ENCODE measurements around the gene PIEZO2. TPM values are rescaled to one million over a fixed set of nuclear protein-coding genes. Genes with fewer than 3 reads are reported as not detected.

The PIEZO2 gene
- total RNA-seq, 3 donors from 2014 or later (not counting 1 experiment from before 2014, with no cell fraction given), result not detected

DNA sequence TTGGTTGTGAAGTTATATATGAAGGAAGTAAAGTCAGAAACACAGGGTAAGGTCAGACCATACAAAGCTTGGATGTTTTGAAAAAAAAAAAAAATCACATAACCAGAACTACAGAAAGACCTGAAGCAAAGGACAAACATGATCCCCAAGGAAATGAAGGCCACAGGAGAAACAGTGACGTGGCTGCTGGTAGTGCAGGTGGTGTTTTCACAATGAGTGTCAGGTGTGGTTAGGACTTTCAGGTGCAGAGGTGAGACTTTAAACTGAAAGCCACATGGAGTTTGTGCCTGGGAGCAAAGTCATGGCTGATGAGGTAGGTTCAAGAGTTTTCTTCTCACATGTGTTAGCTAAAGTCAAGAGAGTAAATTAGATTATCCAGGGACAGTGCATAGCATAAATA, 270.7 kb downstream of the PIEZO2 start:
- no peak overlapping the region for H3K27ac ChIP-seq (ENCODE audit: low read length)
- no peaks in the 10 kb centered on the region for H3K9me3 ChIP-seq (ENCODE audit: control insufficient read depth, insufficient read depth, low read length)
- 52% methylated on average over 1 of the region's 1 CpG for WGBS (ENCODE audit: insufficient coverage)
- no peaks in the 10 kb centered on the region for H3K36me3 Mint-ChIP-seq
- H3K4me1 Mint-ChIP-seq, result no peaks in the 10 kb centered on the region
- H3K27me3 ChIP-seq (ENCODE audit: control insufficient read depth, insufficient read depth, low read length), result no peaks in the 10 kb centered on the region
- no peaks in the 10 kb centered on the region for H3K27me3 Mint-ChIP-seq (ENCODE audit: low read depth in 2 of 2)
- TF ChIP-seq, protein P1, sequence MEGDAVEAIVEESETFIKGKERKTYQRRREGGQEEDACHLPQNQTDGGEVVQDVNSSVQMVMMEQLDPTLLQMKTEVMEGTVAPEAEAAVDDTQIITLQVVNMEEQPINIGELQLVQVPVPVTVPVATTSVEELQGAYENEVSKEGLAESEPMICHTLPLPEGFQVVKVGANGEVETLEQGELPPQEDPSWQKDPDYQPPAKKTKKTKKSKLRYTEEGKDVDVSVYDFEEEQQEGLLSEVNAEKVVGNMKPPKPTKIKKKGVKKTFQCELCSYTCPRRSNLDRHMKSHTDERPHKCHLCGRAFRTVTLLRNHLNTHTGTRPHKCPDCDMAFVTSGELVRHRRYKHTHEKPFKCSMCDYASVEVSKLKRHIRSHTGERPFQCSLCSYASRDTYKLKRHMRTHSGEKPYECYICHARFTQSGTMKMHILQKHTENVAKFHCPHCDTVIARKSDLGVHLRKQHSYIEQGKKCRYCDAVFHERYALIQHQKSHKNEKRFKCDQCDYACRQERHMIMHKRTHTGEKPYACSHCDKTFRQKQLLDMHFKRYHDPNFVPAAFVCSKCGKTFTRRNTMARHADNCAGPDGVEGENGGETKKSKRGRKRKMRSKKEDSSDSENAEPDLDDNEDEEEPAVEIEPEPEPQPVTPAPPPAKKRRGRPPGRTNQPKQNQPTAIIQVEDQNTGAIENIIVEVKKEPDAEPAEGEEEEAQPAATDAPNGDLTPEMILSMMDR (IDR thresholded peaks at IDR 0.05), result no peak
- peaks cover 0 to 3% of the 10 kb centered on the region in 2 donors for H3K9me3 Mint-ChIP-seq
- intact Hi-C loops (cut with micrococcal nuclease), result no loop called here
- DNase-seq (no peak), ATAC-seq (no peak)
- no peaks in the 10 kb centered on the region for H3K4me1 ChIP-seq (ENCODE audit: control insufficient read depth, insufficient read depth, low read length)
- H3K4me3 ChIP-seq (ENCODE audit: low read length), result no peak overlapping the region
- no peak overlapping the region for H3K27ac Mint-ChIP-seq
- H3K4me3 Mint-ChIP-seq, result no peak overlapping the region
- no peaks in the 10 kb centered on the region for H3K36me3 ChIP-seq (ENCODE audit: control insufficient read depth, insufficient read depth, low read length)

DNA sequence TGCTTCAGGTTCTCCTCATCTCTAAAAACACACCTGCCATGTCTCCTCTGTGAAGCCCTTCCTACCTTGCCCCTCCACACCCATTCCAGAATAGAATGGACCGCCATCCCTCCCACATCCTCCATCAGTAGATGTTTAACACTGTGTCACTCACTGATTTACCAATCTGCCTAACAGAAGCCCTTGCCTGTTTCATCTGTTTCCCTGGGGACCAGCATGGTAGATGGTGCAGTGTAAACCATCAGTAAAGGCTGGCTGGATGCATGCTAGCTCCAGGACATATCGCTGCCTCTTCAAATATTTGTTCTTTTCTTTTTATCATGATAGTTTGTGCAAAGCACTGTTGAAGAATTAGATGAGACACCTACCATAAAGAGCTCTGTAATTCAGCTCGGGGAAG, 271.4 kb downstream of the PIEZO2 start:
- no peaks in the 10 kb centered on the region for H3K4me1 ChIP-seq (ENCODE audit: control insufficient read depth, insufficient read depth, low read length)
- Mint-ChIP-seq H3K9me3 (peaks cover 0 to 3% of the 10 kb centered on the region in 2 donors), H3K36me3 (no peaks in the 10 kb centered on the region), H3K4me1 (no peaks in the 10 kb centered on the region), H3K4me3 (no peak overlapping the region), H3K27ac (no peak overlapping the region), H3K27me3 (ENCODE audit: low read depth in 2 of 2) (no peaks in the 10 kb centered on the region)
- DNase-seq (no peak), ATAC-seq (no peak)
- no peak overlapping the region for H3K4me3 ChIP-seq (ENCODE audit: low read length)
- TF ChIP-seq, protein P1 (IDR thresholded peaks at IDR 0.05), result no peak
- H3K36me3 ChIP-seq (ENCODE audit: control insufficient read depth, insufficient read depth, low read length), result no peaks in the 10 kb centered on the region
- intact Hi-C loops (cut with micrococcal nuclease), result no loop called here
- H3K27ac ChIP-seq (ENCODE audit: low read length), result no peak overlapping the region
- H3K27me3 ChIP-seq (ENCODE audit: control insufficient read depth, insufficient read depth, low read length), result no peaks in the 10 kb centered on the region
- 73% methylated on average over 1 of the region's 3 CpGs for WGBS (ENCODE audit: insufficient coverage)
- H3K9me3 ChIP-seq (ENCODE audit: control insufficient read depth, insufficient read depth, low read length), result no peaks in the 10 kb centered on the region

DNA sequence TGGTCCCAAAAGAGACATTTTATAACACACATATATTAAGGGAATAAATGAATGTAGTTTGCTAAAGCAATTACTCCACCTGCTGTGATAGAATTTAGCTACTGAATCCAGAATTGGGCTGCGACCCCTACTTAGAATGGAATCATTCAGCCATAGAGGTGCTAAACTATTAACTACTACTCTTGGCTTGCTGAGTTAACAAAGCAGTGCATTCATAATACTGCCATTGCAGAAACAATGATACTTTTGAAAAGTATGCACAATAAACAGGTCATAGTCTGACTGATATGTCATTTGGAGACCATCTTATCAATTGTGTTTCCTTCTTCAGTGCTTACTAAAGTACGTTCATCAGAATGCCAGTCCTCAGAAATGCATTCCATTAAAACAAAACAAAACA, 273.6 kb downstream of the PIEZO2 start:
- no peak overlapping the region for H3K27ac Mint-ChIP-seq
- H3K36me3 Mint-ChIP-seq, result no peaks in the 10 kb centered on the region
- no peaks in the 10 kb centered on the region for H3K4me1 ChIP-seq (ENCODE audit: control insufficient read depth, insufficient read depth, low read length)
- ATAC-seq (no peak), DNase-seq (no peak)
- no peaks in the 10 kb centered on the region for H3K36me3 ChIP-seq (ENCODE audit: control insufficient read depth, insufficient read depth, low read length)
- no peaks in the 10 kb centered on the region for H3K9me3 ChIP-seq (ENCODE audit: control insufficient read depth, insufficient read depth, low read length)
- H3K4me3 ChIP-seq (ENCODE audit: low read length), result no peak overlapping the region
- H3K4me1 Mint-ChIP-seq, result no peaks in the 10 kb centered on the region
- 96% methylated on average over 2 of the region's 2 CpGs for WGBS (ENCODE audit: insufficient coverage)
- no peaks in the 10 kb centered on the region for H3K27me3 ChIP-seq (ENCODE audit: control insufficient read depth, insufficient read depth, low read length)
- no peak overlapping the region for H3K27ac ChIP-seq (ENCODE audit: low read length)
- TF ChIP-seq, protein P1 (IDR thresholded peaks at IDR 0.05), result no peak
- no peaks in the 10 kb centered on the region for H3K27me3 Mint-ChIP-seq (ENCODE audit: low read depth in 2 of 2)
- H3K4me3 Mint-ChIP-seq, result no peak overlapping the region
- peaks cover 0 to 3% of the 10 kb centered on the region in 2 donors for H3K9me3 Mint-ChIP-seq
- intact Hi-C loops (cut with micrococcal nuclease), result no loop called here

DNA sequence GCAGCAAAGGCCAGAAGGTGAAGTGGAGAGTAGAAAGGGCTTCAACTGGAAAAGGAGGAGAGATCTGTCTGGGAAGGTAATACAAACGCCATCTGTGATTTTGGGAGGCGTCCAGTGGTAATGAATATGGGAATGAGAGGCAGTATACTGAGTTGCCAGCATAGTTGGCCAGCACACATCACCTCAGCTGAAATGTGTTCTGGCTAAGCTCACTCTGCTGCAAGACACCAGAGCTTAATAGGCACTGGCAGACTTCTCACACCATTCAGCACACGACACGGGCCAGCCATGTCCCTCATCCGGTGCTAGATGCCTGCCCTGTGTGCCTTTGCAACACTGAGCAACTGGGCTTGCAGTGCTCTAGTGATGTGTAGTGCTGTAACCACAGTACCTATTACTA, 277.1 kb downstream of the PIEZO2 start:
- 90% methylated on average over 5 of the region's 5 CpGs for WGBS (ENCODE audit: insufficient coverage)
- Histone ChIP-seq H3K36me3 (ENCODE audit: control insufficient read depth, insufficient read depth, low read length) (no peaks in the 10 kb centered on the region), H3K4me3 (ENCODE audit: low read length) (no peak overlapping the region), H3K9me3 (ENCODE audit: control insufficient read depth, insufficient read depth, low read length) (no peaks in the 10 kb centered on the region), H3K27ac (ENCODE audit: low read length) (no peak overlapping the region), H3K27me3 (ENCODE audit: control insufficient read depth, insufficient read depth, low read length) (no peaks in the 10 kb centered on the region), H3K4me1 (ENCODE audit: control insufficient read depth, insufficient read depth, low read length) (no peaks in the 10 kb centered on the region)
- Mint-ChIP-seq H3K27me3 (ENCODE audit: low read depth in 2 of 2) (no peaks in the 10 kb centered on the region), H3K4me3 (no peak overlapping the region), H3K27ac (no peak overlapping the region), H3K4me1 (no peaks in the 10 kb centered on the region), H3K9me3 (peaks cover 0 to 3% of the 10 kb centered on the region in 2 donors), H3K36me3 (no peaks in the 10 kb centered on the region)
- intact Hi-C loops (cut with micrococcal nuclease), result no loop called here
- no peak for ATAC-seq
- TF ChIP-seq, protein P1 (IDR thresholded peaks at IDR 0.05), result no peak
- no peak for DNase-seq
